Colonic mucosa (tissue), 4 donors: ENCODE data around the gene SDK2. TPM values are rescaled to one million over a fixed set of nuclear protein-coding genes. Genes with fewer than 3 reads are reported as not detected.
"Not testable (repeated sequence)": the region's sequence is repeated elsewhere in the genome, so short reads cannot be mapped to it uniquely, and the experiment has no call there.

Source experiments
- DNase-seq: peaks from one replicate; pipeline ENCODE4 v3.0.0-alpha.2; 2020
- H3K27ac ChIP-seq: fragments of 200-600 bp; one replicate; pipeline ENCODE4 v1.8.0; 2021
- H3K27me3 ChIP-seq: fragments of 200-600 bp; one replicate; pipeline ENCODE4 v1.8.0; 2021
- H3K36me3 ChIP-seq: fragments of 200-600 bp; one replicate; pipeline ENCODE4 v1.8.0; 2021
- H3K4me1 ChIP-seq: fragments of 200-600 bp; one replicate; pipeline ENCODE4 v1.8.0; 2021; ENCODE audit warnings: mild to moderate bottlenecking
- H3K4me3 ChIP-seq: fragments of 200-600 bp; one replicate; pipeline ENCODE4 v1.8.0; 2021
- H3K9ac ChIP-seq, 2 donors: one replicate each; pipeline ENCODE4 v1.7.0; 2013; ENCODE audit warnings: control low read depth in 2 of 2, low read depth in 2 of 2, low read length in 2 of 2
- H3K9me3 ChIP-seq: fragments of 200-600 bp; one replicate; pipeline ENCODE4 v1.8.0; 2021
- intact Hi-C: fragments of 100-400 bp; cut with DNase I; formaldehyde crosslinking; loops from one replicate; pipeline ENCODE4 v1.14.1; 2022
- total RNA-seq, 2 donors: library from RNA; stranded (reverse); fragmentation: NEBNext Ultra II Directional in 1 of 2; extraction: Animal tissue kit (Norgen Biotek cat#: 25700) in 1 of 2; gene quantifications; one replicate each; pipeline ENCODE4 v1.2.1, GENCODE V29; 2021
- TF ChIP-seq, protein P1 (sequence below): fragments of 200-600 bp; IDR thresholded peaks from one replicate; pipeline ENCODE4 v1.8.0; 2022; ENCODE audit warnings: antibody characterized with exemption, mild to moderate bottlenecking
- donor health status: healthy.
- donor health status: DM: no; HTN: no; CAD: no.
- donor health status: DM: no; HTN: no; CAD: no.

The SDK2 gene
- total RNA-seq, 2 donors from 2014 or later, result 0.94 to 1.2 TPM

DNA sequence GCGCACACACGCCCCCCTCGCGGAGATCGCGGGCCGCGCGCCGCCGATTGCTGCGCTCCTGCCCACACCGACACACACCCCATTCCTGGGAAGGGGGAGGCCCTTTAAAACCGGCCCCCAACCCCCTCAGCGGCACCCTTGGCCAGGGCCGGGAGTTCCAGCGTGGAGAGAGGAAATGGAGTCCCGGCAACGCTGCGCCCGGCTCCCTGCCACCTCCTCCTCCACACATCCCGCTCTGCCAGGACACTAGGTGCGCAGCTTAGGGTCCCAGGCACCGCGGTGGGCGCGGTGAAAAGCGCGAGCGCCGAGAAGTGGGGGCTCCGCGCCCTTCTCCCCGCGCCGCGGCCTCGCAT lies 332.8 kb downstream of the SDK2 start:
- intact Hi-C loops, result loop anchor here (5.0 kb wide), 2 partner anchors 54 to 56 kb away; no protein-coding TSS in a partner anchor
- TF ChIP-seq, protein P1, sequence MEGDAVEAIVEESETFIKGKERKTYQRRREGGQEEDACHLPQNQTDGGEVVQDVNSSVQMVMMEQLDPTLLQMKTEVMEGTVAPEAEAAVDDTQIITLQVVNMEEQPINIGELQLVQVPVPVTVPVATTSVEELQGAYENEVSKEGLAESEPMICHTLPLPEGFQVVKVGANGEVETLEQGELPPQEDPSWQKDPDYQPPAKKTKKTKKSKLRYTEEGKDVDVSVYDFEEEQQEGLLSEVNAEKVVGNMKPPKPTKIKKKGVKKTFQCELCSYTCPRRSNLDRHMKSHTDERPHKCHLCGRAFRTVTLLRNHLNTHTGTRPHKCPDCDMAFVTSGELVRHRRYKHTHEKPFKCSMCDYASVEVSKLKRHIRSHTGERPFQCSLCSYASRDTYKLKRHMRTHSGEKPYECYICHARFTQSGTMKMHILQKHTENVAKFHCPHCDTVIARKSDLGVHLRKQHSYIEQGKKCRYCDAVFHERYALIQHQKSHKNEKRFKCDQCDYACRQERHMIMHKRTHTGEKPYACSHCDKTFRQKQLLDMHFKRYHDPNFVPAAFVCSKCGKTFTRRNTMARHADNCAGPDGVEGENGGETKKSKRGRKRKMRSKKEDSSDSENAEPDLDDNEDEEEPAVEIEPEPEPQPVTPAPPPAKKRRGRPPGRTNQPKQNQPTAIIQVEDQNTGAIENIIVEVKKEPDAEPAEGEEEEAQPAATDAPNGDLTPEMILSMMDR, result no peak
- H3K9me3 ChIP-seq, result no peaks in the 10 kb centered on the region

DNA sequence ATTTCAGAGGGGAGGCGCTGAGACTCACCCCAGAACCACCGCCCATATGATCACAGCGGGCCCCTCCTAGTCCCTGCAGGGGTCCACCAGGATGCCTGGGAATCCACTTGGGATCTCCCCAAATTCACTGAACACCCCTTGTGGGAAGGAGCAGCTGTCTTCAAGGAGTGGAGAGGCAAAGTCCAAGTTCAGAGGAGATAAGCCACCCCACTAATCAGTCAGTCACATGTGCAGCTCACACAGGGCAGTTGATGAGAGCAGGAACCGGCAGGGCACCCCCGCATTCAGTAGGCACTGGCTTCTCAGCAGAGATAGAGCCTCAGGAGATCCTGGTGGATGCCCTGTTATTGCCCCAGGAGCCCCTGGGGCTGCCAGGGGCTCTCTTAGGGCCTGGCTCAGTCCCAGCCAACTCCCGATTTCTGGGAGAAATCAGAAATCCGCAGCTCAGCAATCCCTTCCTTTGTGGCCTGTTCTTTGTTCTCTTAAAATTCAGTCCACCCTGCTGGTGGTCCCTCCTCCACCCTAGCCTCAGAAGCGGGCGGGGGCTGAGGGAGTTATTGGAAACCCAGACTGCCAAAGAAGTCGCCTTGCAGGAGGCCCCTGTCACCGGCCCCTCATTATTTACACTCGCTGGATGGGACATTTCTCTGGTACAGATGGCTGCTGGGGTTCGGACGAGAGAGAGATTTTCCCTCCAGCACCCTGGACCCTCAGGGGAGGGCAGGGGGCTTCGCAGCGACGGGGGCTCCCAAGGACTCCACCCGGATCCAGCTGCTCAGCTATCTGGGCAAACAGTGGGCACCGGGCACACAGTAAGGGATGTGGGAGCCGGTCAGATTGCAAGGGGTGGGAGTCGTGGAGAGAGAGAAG lies 334.3 kb downstream of the SDK2 start:
- Histone ChIP-seq H3K27ac (peak overlapping the region; percentile 98), H3K4me1 (peaks cover 18% of the 10 kb centered on the region), H3K9me3 (no peaks in the 10 kb centered on the region), H3K9ac (peak overlapping the region; percentile 100), H3K36me3 (no peaks in the 10 kb centered on the region), H3K27me3 (no peaks in the 10 kb centered on the region), H3K4me3 (peak overlapping the region; percentile 97)
- TF ChIP-seq, protein P1, result no peak
- intact Hi-C loops, result loop anchor here (5.0 kb wide), 2 partner anchors 53 to 57 kb away; no protein-coding TSS in a partner anchor
- peak; percentile 80 for DNase-seq

More for the DNA sequence above, 332.8 kb downstream of the SDK2 start:
- H3K27ac ChIP-seq, result peak overlapping the region; percentile 98
- H3K27me3 ChIP-seq, result no peaks in the 10 kb centered on the region
- peaks cover 7% of the 10 kb centered on the region for H3K4me1 ChIP-seq
- no peaks in the 10 kb centered on the region for H3K36me3 ChIP-seq
- peak; percentile 60 for DNase-seq
- H3K4me3 ChIP-seq, result peak overlapping the region; percentile 97
- peak overlapping the region; percentile 100 for H3K9ac ChIP-seq

DNA sequence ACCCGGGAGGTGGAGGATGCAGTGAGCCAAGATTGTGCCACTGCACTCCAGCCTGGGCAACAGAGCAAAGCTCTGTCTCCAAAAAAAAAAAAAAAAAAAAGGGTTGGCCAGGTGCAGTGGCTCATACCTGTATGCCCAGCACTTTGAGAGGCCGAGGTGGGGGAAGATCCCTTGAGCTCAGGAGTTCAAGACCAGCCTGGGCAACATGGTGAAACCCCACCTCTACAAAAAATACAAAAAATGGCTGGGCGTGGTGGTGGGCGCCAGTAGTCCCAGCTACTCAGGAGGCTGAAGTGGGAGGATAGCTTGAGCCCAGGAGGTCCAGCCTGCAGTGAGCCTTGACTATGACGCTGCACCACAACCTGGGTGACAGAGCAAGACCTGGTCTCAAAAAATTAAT lies 335.3 kb downstream of the SDK2 start:
- H3K9ac ChIP-seq, result peak overlapping the region in 1 of 2 donors; percentile 100
- H3K27me3 ChIP-seq, H3K9me3 ChIP-seq, intact Hi-C loops, H3K36me3 ChIP-seq, DNase-seq: not testable (repeated sequence)
- H3K4me1 ChIP-seq, result peaks cover 18% of the 10 kb centered on the region
- H3K4me3 ChIP-seq, result peak overlapping the region; percentile 97
- H3K27ac ChIP-seq, result peak overlapping the region; percentile 98

- H3K36me3 ChIP-seq, result no peaks in the 10 kb centered on the region
- H3K9ac ChIP-seq, result peak overlapping the region; percentile 40 to 66
- peaks cover 23% of the 10 kb centered on the region for H3K4me1 ChIP-seq
- TF ChIP-seq, protein P1, result no peak
- DNase-seq, result peak; percentile 96
- no peaks in the 10 kb centered on the region for H3K9me3 ChIP-seq
- H3K27me3 ChIP-seq, result no peaks in the 10 kb centered on the region
- no peak overlapping the region for H3K4me3 ChIP-seq
- intact Hi-C loops, result no loop called here
- H3K27ac ChIP-seq, result peak overlapping the region; percentile 98
Measured at GRCh38 chr17:73308017-73308823, 336.0 kb downstream of the SDK2 start.

DNA sequence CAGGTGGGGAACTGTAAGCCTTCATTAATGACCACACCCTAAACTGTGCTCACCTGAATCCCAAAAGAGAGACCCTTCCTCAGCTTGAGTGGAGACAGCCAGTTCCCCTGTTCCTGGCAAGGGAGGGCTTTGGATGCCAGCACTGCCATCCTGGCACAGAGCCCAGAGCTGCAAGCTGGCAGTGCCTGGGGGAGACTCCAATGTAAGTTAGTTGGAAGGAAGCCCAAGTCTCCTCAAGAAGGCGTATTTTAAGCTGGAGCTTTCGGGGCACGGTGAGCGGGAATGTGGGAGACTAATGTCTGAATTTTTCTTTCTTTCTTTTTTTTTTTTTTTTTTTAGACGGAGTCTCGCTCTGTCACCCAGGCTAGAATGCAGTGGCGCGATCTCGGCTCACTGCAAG lies 337.1 kb downstream of the SDK2 start:
- peak; percentile 50 for DNase-seq
- no peak overlapping the region for H3K4me3 ChIP-seq
- intact Hi-C loops, result no loop called here

More for the DNA sequence above, 337.1 kb downstream of the SDK2 start:
- no peaks in the 10 kb centered on the region for H3K9me3 ChIP-seq
- no peaks in the 10 kb centered on the region for H3K27me3 ChIP-seq
- peaks cover 23% of the 10 kb centered on the region for H3K4me1 ChIP-seq
- no peaks in the 10 kb centered on the region for H3K36me3 ChIP-seq
- peak overlapping the region; percentile 98 for H3K27ac ChIP-seq
- peak overlapping the region in 1 of 2 donors; percentile 54 for H3K9ac ChIP-seq
- TF ChIP-seq, protein P1, result no peak
